Measurements from ENCODE around the gene TMEM61. TPM values are rescaled to one million over a fixed set of nuclear protein-coding genes. Genes with fewer than 3 reads are reported as not detected.

Gene TMEM61
- polyA plus RNA-seq, 1 experiment: not detected

- no peak for DNase-seq (ENCODE audit: low read depth)
- peaks cover 8% of the 10 kb centered on the region for H3K27me3 ChIP-seq (ENCODE audit: control insufficient read depth, insufficient read depth, low read length)
- no peak for TF ChIP-seq CTCF (IDR thresholded peaks at IDR 0.05; ENCODE audit: insufficient read depth, low read depth, low read length)
Measured at GRCh38 chr1:54987919-54988705, 7.7 kb downstream of the TMEM61 start.

GRCh38 chr1:54988975-54989374, 8.5 kb downstream of the TMEM61 start:
- DNase-seq (ENCODE audit: low read depth): no peak
- no peaks in the 10 kb centered on the region for H3K36me3 ChIP-seq (ENCODE audit: control insufficient read depth, insufficient read depth, low read length)
- POLR2A ChIA-PET: interaction anchor here (0.6 kb wide), 1 partner anchor 29 kb away, joined by 3 read pairs; no protein-coding TSS in a partner anchor
- H3K4me3 ChIP-seq (ENCODE audit: low read depth, low read length): no peak overlapping the region
- TF ChIP-seq CTCF (IDR thresholded peaks at IDR 0.05; ENCODE audit: insufficient read depth, low read depth, low read length): no peak
- CTCF ChIA-PET: interaction anchor here (0.7 to 10.5 kb wide), 7 partner anchors 9 to 44 kb away, joined by 3 to 69 read pairs (median 7); partner anchors contain the start of gene BSND
- peaks cover 6% of the 10 kb centered on the region for H3K27me3 ChIP-seq (ENCODE audit: control insufficient read depth, insufficient read depth, low read length)

More at GRCh38 chr1:54987919-54988705, 7.7 kb downstream of the TMEM61 start:
- Histone ChIP-seq H3K4me3 (ENCODE audit: low read depth, low read length) (no peak overlapping the region), H3K36me3 (ENCODE audit: control insufficient read depth, insufficient read depth, low read length) (no peaks in the 10 kb centered on the region)
- ChIA-PET CTCF (interaction anchor here (1.2 to 10.5 kb wide), 6 partner anchors 8 to 43 kb away, joined by 7 to 69 read pairs (median 12); partner anchors contain the start of gene BSND), POLR2A (no interaction called here)

- CTCF ChIA-PET: interaction anchor here (1.2 to 10.5 kb wide), 7 partner anchors 10 to 45 kb away, joined by 3 to 69 read pairs (median 7); partner anchors contain the start of gene BSND
- Histone ChIP-seq H3K27me3 (ENCODE audit: control insufficient read depth, insufficient read depth, low read length) (peaks cover 4% of the 10 kb centered on the region), H3K4me3 (ENCODE audit: low read depth, low read length) (no peak overlapping the region), H3K36me3 (ENCODE audit: control insufficient read depth, insufficient read depth, low read length) (no peaks in the 10 kb centered on the region)
- TF ChIP-seq CTCF (IDR thresholded peaks at IDR 0.05; ENCODE audit: insufficient read depth, low read depth, low read length): no peak
- DNase-seq (ENCODE audit: low read depth): no peak
- POLR2A ChIA-PET: no interaction called here
Measured at GRCh38 chr1:54989473-54989872, 9.0 kb downstream of the TMEM61 start.

GRCh38 chr1:54989968-54990810, 9.8 kb downstream of the TMEM61 start:
- Histone ChIP-seq H3K4me3 (ENCODE audit: low read depth, low read length) (no peak overlapping the region), H3K27me3 (ENCODE audit: control insufficient read depth, insufficient read depth, low read length) (peaks cover 4% of the 10 kb centered on the region; the same call in 1 of the 2 replicates), H3K36me3 (ENCODE audit: control insufficient read depth, insufficient read depth, low read length) (no peaks in the 10 kb centered on the region)
- no peak for DNase-seq (ENCODE audit: low read depth)
- ChIA-PET POLR2A (no interaction called here), CTCF (interaction anchor here (1.4 to 10.5 kb wide), 4 partner anchors 11 to 45 kb away, joined by 3 to 69 read pairs (median 10); no protein-coding TSS in a partner anchor)
- TF ChIP-seq CTCF (IDR thresholded peaks at IDR 0.05; ENCODE audit: insufficient read depth, low read depth, low read length): no peak
